GM19043 (cell line): ENCODE results near the gene CUZD1.

ENCODE experiments used
- ATAC-seq: cut with Tn5 transposase; IDR thresholded peaks from one replicate; pipeline ENCODE4 v1.9.1; 2021; ENCODE audit warnings: low read depth; ENCODE audit not compliant: unreplicated experiment

Gene CUZD1

DNA sequence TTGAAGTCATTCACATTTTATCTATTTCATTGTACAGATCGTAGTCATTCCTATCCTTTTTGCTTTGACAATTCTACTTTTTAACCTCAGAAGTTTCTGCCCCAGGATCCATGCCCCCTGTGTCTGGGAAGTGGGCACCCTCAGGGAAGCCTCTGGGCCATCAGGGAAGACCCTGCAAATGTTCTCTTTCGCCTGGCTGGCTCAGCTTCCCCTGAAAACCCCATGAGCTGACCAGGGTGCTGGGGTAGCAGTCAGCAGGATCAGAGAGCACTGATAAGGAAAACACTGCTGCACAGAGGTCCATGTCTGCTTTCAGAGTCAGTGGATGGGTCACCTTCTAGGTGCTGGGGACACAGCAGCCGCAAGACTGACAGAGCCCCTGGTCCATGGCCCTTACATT, 23.8 kb downstream of the CUZD1 start:
- no peak for ATAC-seq

- no peak for ATAC-seq
These were observed 30.2 kb downstream of the CUZD1 start for GRCh38 chr10:122815458-122815857.

- ATAC-seq, result no peak
These were observed 31.2 kb downstream of the CUZD1 start for GRCh38 chr10:122814493-122814892.

DNA sequence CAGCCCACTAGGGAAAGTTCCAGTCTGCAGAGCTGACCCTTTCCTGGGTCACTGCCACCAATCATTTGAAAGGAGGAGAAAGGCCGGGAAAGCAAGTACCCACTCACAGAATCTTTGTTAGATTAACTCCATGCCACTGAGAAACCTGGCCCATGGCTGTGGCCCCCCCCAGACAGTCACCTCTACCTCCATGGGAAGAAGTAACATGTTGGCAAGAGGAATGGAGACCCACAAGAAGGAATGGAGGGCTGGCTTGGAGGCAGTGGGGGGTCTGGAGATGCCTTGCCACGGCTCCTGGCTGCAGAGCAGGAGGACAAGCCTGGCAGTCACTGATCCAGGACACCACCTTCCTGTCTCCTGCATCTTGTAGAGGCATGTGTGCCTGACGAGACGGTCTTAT, 32.9 kb downstream of the CUZD1 start:
- ATAC-seq, result no peak

DNA sequence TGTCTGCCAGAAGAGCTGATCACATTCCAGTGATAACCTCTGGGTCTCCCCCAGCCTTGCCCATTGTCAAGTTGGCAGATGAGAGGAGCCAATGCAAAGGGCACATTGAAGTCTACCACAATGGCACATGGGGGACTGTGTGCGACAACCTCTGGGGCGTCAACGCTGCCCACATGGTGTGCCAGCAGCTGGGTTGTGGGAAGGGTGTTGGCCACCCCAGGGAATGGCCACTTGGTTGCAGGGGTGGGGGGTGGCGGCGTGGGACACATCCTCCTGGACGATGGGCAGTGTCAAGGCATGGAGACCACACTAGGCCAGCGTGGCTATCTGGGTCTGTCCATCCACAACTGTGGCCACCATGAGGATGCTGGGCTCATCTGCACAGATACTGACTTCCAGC, 43.4 kb downstream of the CUZD1 start:
- no peak for ATAC-seq

GRCh38 chr10:122798704-122799231, 46.9 kb downstream of the CUZD1 start:
- no peak for ATAC-seq

- ATAC-seq, result no peak
These were observed 48.9 kb downstream of the CUZD1 start for GRCh38 chr10:122796796-122797195.

GRCh38 chr10:122795924-122796323, 49.7 kb downstream of the CUZD1 start:
- no peak for ATAC-seq

GRCh38 chr10:122786269-122786668, 59.4 kb downstream of the CUZD1 start:
- ATAC-seq, result no peak

- no peak for ATAC-seq
These were observed 62.7 kb downstream of the CUZD1 start for GRCh38 chr10:122782911-122783310.
